Prostate gland (tissue), 2 donors: ENCODE measurements around the gene SLFN12.

Experiments
- CTCF ChIP-seq, 4 experiments: fragments of 200-600 bp in 2 of 4; fragments of 450-650 bp in 2 of 4; sonication (generic) in 2 of 4; IDR thresholded peaks; 1 replicate in 3 of 4; 2 replicates in 1 of 4; pipeline ENCODE4 v1.5.1; 2016 to 2019; ENCODE audit warnings: antibody characterized with exemption in 4 of 4, mild to moderate bottlenecking in 2 of 4, moderate library complexity in 2 of 4
- POLR2A ChIP-seq: fragments of 450-650 bp; IDR thresholded peaks from one replicate; pipeline ENCODE4 v1.6.1; 2016; ENCODE audit warnings: antibody characterized with exemption, mild to moderate bottlenecking
- POLR2AphosphoS5 ChIP-seq: sonication (generic); formaldehyde crosslinking; IDR thresholded peaks from one replicate; pipeline ENCODE4 v1.6.1; 2017; ENCODE audit warnings: antibody characterized with exemption

GRCh38 chr17:35429702-35430101 is 2.6 kb downstream of the SLFN12 start:
- no peak for TF ChIP-seq CTCF (IDR thresholded peaks at IDR 0.05)
- no peak for TF ChIP-seq POLR2AphosphoS5
- no peak for TF ChIP-seq POLR2A
